ENCODE results near the gene FSTL5. TPM values are rescaled to one million over a fixed set of nuclear protein-coding genes. Genes with fewer than 3 reads are reported as not detected.

FSTL5 gene
- total RNA-seq, 1 experiment from 2014 or later, result 29.4 TPM

DNA sequence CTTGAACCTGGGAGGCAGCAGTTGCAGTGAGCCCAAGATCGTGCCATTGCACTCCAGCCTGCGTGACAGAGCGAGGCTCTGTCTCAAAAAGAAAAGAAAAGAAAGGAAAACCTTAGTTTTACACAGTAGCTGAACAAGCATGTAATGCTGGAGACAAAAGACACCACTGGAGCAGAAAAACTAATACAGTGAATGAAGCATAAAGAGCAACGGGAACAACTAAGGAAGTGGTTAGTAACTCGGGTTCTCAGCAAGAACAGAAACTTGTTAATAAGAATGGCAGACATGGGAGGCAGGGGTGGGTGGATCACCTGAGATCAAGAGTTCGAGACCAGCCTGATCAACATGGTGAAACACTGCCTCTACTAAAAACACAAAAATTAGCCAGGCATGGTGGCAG, 263.7 kb downstream of the FSTL5 start:
- ChIA-PET POLR2A (ENCODE audit: unreplicated experiment) (no interaction called here), CTCF (no interaction called here)
- DNase-seq, result no peak
- no peaks in the 10 kb centered on the region for H3K36me3 ChIP-seq (ENCODE audit: low read depth)
- intact Hi-C loops (cut with micrococcal nuclease; ENCODE audit: unreplicated experiment), result no loop called here
- H4K20me1 ChIP-seq (ENCODE audit: insufficient read depth), result no peaks in the 10 kb centered on the region
- H3K4me3 ChIP-seq, result no peak overlapping the region
- H3K4me1 ChIP-seq (replicated peaks; ENCODE audit: insufficient read depth), result no peaks in the 10 kb centered on the region
- TF ChIP-seq EZH2 (IDR thresholded peaks at IDR 0.05; ENCODE audit: low read depth), result no peak
- TF ChIP-seq, protein P1, sequence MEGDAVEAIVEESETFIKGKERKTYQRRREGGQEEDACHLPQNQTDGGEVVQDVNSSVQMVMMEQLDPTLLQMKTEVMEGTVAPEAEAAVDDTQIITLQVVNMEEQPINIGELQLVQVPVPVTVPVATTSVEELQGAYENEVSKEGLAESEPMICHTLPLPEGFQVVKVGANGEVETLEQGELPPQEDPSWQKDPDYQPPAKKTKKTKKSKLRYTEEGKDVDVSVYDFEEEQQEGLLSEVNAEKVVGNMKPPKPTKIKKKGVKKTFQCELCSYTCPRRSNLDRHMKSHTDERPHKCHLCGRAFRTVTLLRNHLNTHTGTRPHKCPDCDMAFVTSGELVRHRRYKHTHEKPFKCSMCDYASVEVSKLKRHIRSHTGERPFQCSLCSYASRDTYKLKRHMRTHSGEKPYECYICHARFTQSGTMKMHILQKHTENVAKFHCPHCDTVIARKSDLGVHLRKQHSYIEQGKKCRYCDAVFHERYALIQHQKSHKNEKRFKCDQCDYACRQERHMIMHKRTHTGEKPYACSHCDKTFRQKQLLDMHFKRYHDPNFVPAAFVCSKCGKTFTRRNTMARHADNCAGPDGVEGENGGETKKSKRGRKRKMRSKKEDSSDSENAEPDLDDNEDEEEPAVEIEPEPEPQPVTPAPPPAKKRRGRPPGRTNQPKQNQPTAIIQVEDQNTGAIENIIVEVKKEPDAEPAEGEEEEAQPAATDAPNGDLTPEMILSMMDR (conservative IDR thresholded peaks at IDR 0.05), result no peak
- H2AFZ ChIP-seq, result no peak overlapping the region
- no peak overlapping the region for H3K4me2 ChIP-seq
- no peaks in the 10 kb centered on the region for H3K79me2 ChIP-seq (ENCODE audit: low read depth)
- H3K27me3 ChIP-seq (ENCODE audit: insufficient read depth, low read depth), result no peaks in the 10 kb centered on the region
- H3K9me3 ChIP-seq (ENCODE audit: insufficient read depth, low read depth), result no peaks in the 10 kb centered on the region
- no peak overlapping the region for H3K27ac ChIP-seq
- H3K9me2 ChIP-seq (ENCODE audit: insufficient read depth), result no peaks in the 10 kb centered on the region
- no peaks in the 10 kb centered on the region for H3F3A ChIP-seq (ENCODE audit: insufficient read depth, low read depth)
- BruUV-seq (replicated peaks), result no TSS peak

DNA sequence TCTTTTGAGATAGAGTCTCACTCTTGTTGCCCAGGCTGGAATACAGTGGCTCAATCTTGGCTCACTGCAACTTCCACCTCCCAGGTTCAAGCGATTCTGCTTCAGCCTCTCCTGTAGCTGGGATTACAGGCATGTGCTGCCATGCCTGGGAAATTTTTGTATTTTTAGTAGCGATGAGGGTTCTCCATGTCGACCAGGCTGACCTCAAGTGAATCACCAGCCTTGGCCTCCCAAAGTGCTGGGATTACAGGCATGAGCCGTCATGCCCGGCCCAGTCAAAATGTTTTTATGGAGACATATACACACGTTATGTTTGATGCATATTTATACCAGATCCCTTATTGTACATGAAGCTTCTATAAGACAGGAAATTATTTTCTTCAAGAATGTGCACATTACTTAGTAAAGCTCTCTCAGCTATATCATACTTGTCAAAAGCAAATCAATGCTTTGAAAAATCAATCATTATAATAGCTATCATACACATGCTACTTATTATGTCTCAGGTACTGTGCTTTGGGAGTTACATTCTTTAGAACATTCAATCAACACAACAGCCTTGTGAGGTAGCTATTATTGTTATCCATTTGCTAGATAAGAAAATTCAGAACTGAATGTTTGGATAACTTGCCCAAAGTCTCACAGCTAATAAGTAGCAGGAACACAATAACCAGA, 269.2 kb downstream of the FSTL5 start:
- Histone ChIP-seq H3K4me3 (no peak overlapping the region), H2AFZ (no peak overlapping the region), H3K4me2 (no peak overlapping the region), H3K9me3 (ENCODE audit: insufficient read depth, low read depth) (no peaks in the 10 kb centered on the region), H4K20me1 (ENCODE audit: insufficient read depth) (no peaks in the 10 kb centered on the region), H3K9me2 (ENCODE audit: insufficient read depth) (no peaks in the 10 kb centered on the region), H3K36me3 (ENCODE audit: low read depth) (no peaks in the 10 kb centered on the region), H3F3A (ENCODE audit: insufficient read depth, low read depth) (no peaks in the 10 kb centered on the region), H3K27ac (no peak overlapping the region), H3K27me3 (ENCODE audit: insufficient read depth, low read depth) (no peaks in the 10 kb centered on the region), H3K4me1 (replicated peaks; ENCODE audit: insufficient read depth) (no peaks in the 10 kb centered on the region), H3K79me2 (ENCODE audit: low read depth) (no peaks in the 10 kb centered on the region)
- BruUV-seq (replicated peaks), result no TSS peak
- ChIA-PET CTCF (no interaction called here), POLR2A (ENCODE audit: unreplicated experiment) (no interaction called here)
- no peak for DNase-seq
- TF ChIP-seq, protein P1 (conservative IDR thresholded peaks at IDR 0.05), result no peak
- no peak for TF ChIP-seq EZH2 (IDR thresholded peaks at IDR 0.05; ENCODE audit: low read depth)
- intact Hi-C loops (cut with micrococcal nuclease; ENCODE audit: unreplicated experiment), result no loop called here

DNA sequence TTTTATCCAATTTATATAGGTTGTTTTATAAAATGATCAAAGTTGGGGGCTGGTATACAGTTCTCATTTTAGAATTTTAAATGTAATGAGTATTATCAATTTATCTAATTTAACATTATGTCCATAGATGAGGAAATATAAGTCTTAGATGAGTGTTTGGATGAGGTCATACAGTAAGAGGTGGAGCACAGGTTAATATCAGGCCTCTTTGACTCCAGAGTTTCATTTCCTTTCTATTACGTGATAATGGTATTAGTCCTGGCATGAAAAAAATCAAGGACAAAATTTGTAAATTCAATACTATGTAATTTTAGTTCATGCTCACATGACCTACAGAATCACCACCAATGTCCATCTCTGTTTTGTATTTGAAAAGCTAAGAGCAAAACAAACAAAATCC, 269.8 kb downstream of the FSTL5 start:
- no TSS peak for BruUV-seq (replicated peaks)
- DNase-seq, result no peak
- CTCF ChIA-PET, result no interaction called here

More for the DNA sequence above, 269.8 kb downstream of the FSTL5 start:
- H4K20me1 ChIP-seq (ENCODE audit: insufficient read depth), result no peaks in the 10 kb centered on the region
- no peak overlapping the region for H3K4me3 ChIP-seq
- no peaks in the 10 kb centered on the region for H3F3A ChIP-seq (ENCODE audit: insufficient read depth, low read depth)
- intact Hi-C loops (cut with micrococcal nuclease; ENCODE audit: unreplicated experiment), result no loop called here
- POLR2A ChIA-PET (ENCODE audit: unreplicated experiment), result no interaction called here
- H3K27ac ChIP-seq, result no peak overlapping the region
- H3K27me3 ChIP-seq (ENCODE audit: insufficient read depth, low read depth), result no peaks in the 10 kb centered on the region
- no peaks in the 10 kb centered on the region for H3K9me3 ChIP-seq (ENCODE audit: insufficient read depth, low read depth)
- no peak overlapping the region for H3K4me2 ChIP-seq
- H3K79me2 ChIP-seq (ENCODE audit: low read depth), result no peaks in the 10 kb centered on the region
- H2AFZ ChIP-seq, result no peak overlapping the region
- TF ChIP-seq EZH2 (IDR thresholded peaks at IDR 0.05; ENCODE audit: low read depth), result no peak
- TF ChIP-seq, protein P1 (conservative IDR thresholded peaks at IDR 0.05), result no peak
- H3K36me3 ChIP-seq (ENCODE audit: low read depth), result no peaks in the 10 kb centered on the region
- H3K9me2 ChIP-seq (ENCODE audit: insufficient read depth), result no peaks in the 10 kb centered on the region
- H3K4me1 ChIP-seq (replicated peaks; ENCODE audit: insufficient read depth), result no peaks in the 10 kb centered on the region
